Ascending aorta (tissue), 2 donors: ENCODE measurements around the gene OSTN. TPM values are rescaled to one million over a fixed set of nuclear protein-coding genes. Genes with fewer than 3 reads are reported as not detected.

Source experiments
- DNase-seq, 2 donors: peaks; one replicate each; pipeline ENCODE4 v3.0.0-alpha.2; 2019; ENCODE audit warnings: low spot score in 2 of 2
- H3K27ac ChIP-seq, 2 donors: fragments of 200-600 bp; sonication (generic); one replicate each; pipeline ENCODE4 v1.5.1; 2016 to 2017; ENCODE audit warnings: mild to moderate bottlenecking in 1 of 2
- H3K27me3 ChIP-seq: fragments of 200-600 bp; sonication (generic); one replicate; pipeline ENCODE4 v1.5.1; 2017
- H3K36me3 ChIP-seq, 2 donors: fragments of 200-600 bp; sonication (generic); one replicate each; pipeline ENCODE4 v1.5.1; 2016
- H3K4me1 ChIP-seq, 2 donors: fragments of 200-600 bp; sonication (generic); one replicate each; pipeline ENCODE4 v1.5.1; 2016 to 2017; ENCODE audit warnings: mild to moderate bottlenecking in 1 of 2
- H3K4me3 ChIP-seq, 2 donors: fragments of 200-600 bp; sonication (generic); one replicate each; pipeline ENCODE4 v1.5.1; 2016 to 2017; ENCODE audit warnings: mild to moderate bottlenecking in 1 of 2
- H3K9me3 ChIP-seq, 2 donors: fragments of 200-600 bp; sonication (generic); one replicate each; pipeline ENCODE4 v1.5.1; 2016
- CTCF ChIP-seq, 3 experiments: fragments of 200-600 bp in 2 of 3; fragments of 450-650 bp in 1 of 3; sonication (generic) in 2 of 3; IDR thresholded peaks; one replicate each; pipeline ENCODE4 v1.5.1; 2016 to 2019; ENCODE audit warnings: antibody characterized with exemption in 3 of 3, mild to moderate bottlenecking in 1 of 3, moderate library complexity in 1 of 3
- intact Hi-C: fragments of 100-400 bp; cut with DNase I; formaldehyde crosslinking; loops from one replicate; pipeline ENCODE4 v1.15.1; 2023
- total RNA-seq: library from RNA; depleted of rRNA; stranded (reverse); fragments of >200 nt; gene quantifications from one replicate; pipeline ENCODE4 v1.1.0, GENCODE V29; 2016

The OSTN gene
- total RNA-seq, 1 donor from 2014 or later, result not detected

- intact Hi-C loops, result no loop called here
- Histone ChIP-seq H3K36me3 (no peaks in the 10 kb centered on the region), H3K27ac (no peak overlapping the region), H3K4me3 (no peak overlapping the region), H3K4me1 (no peaks in the 10 kb centered on the region), H3K27me3 (no peaks in the 10 kb centered on the region), H3K9me3 (no peaks in the 10 kb centered on the region)
- no peak for TF ChIP-seq CTCF (IDR thresholded peaks at IDR 0.05)
- DNase-seq, result no peak
Measured at GRCh38 chr3:191300422-191300821, 101.4 kb downstream of the OSTN start.

GRCh38 chr3:191301017-191301416 lies 102.0 kb downstream of the OSTN start:
- intact Hi-C loops, result no loop called here
- Histone ChIP-seq H3K4me3 (no peak overlapping the region), H3K9me3 (no peaks in the 10 kb centered on the region), H3K27me3 (no peaks in the 10 kb centered on the region), H3K27ac (no peak overlapping the region), H3K4me1 (no peaks in the 10 kb centered on the region), H3K36me3 (no peaks in the 10 kb centered on the region)
- no peak for DNase-seq
- TF ChIP-seq CTCF (IDR thresholded peaks at IDR 0.05), result no peak

- no peaks in the 10 kb centered on the region for H3K9me3 ChIP-seq
- H3K36me3 ChIP-seq, result no peaks in the 10 kb centered on the region
- no peak overlapping the region for H3K4me3 ChIP-seq
- TF ChIP-seq CTCF (IDR thresholded peaks at IDR 0.05), result no peak
- no peaks in the 10 kb centered on the region for H3K4me1 ChIP-seq
- DNase-seq, result no peak
- H3K27ac ChIP-seq, result no peak overlapping the region
- intact Hi-C loops, result no loop called here
- H3K27me3 ChIP-seq, result no peaks in the 10 kb centered on the region
Measured at GRCh38 chr3:191301782-191302411, 102.9 kb downstream of the OSTN start.

GRCh38 chr3:191302451-191302850 lies 103.4 kb downstream of the OSTN start:
- H3K27me3 ChIP-seq, result no peaks in the 10 kb centered on the region
- intact Hi-C loops, result no loop called here

GRCh38 chr3:191303596-191303995 lies 104.6 kb downstream of the OSTN start:
- Histone ChIP-seq H3K27ac (no peak overlapping the region), H3K27me3 (no peaks in the 10 kb centered on the region), H3K4me1 (no peaks in the 10 kb centered on the region), H3K9me3 (no peaks in the 10 kb centered on the region), H3K36me3 (no peaks in the 10 kb centered on the region), H3K4me3 (no peak overlapping the region)
- no peak for TF ChIP-seq CTCF (IDR thresholded peaks at IDR 0.05)
- intact Hi-C loops, result no loop called here
- no peak for DNase-seq

More at GRCh38 chr3:191302451-191302850, 103.4 kb downstream of the OSTN start:
- Histone ChIP-seq H3K9me3 (no peaks in the 10 kb centered on the region), H3K27ac (no peak overlapping the region), H3K4me3 (no peak overlapping the region), H3K36me3 (no peaks in the 10 kb centered on the region), H3K4me1 (no peaks in the 10 kb centered on the region)
- no peak for TF ChIP-seq CTCF (IDR thresholded peaks at IDR 0.05)
- no peak for DNase-seq

- Histone ChIP-seq H3K36me3 (no peaks in the 10 kb centered on the region), H3K4me3 (no peak overlapping the region), H3K27ac (no peak overlapping the region), H3K27me3 (no peaks in the 10 kb centered on the region), H3K9me3 (no peaks in the 10 kb centered on the region), H3K4me1 (no peaks in the 10 kb centered on the region)
- TF ChIP-seq CTCF (IDR thresholded peaks at IDR 0.05), result no peak
- intact Hi-C loops, result no loop called here
- no peak for DNase-seq
Measured at GRCh38 chr3:191306428-191306827, 107.4 kb downstream of the OSTN start.
